H1 (cell line): ENCODE data around the gene TMEM115. TPM values are rescaled to one million over a fixed set of nuclear protein-coding genes. Genes with fewer than 3 reads are reported as not detected.

Source experiments
- CTCF ChIA-PET: fragments of 300-600 bp; sonication (Branson Sonifier 250); formaldehyde crosslinking; loops from one replicate; lab custom pipeline; 2021; ENCODE audit not compliant: partially characterized antibody; lab: Charles Lee
- POLR2A ChIA-PET: fragments of 300-600 bp; sonication (Branson Sonifier 250); formaldehyde crosslinking; loops from one replicate; lab custom pipeline; 2021; ENCODE audit warnings: inconsistent platforms; ENCODE audit not compliant: partially characterized antibody; lab: Charles Lee
- DNase-seq, 2 experiments: peaks; one replicate each; pipeline versions ENCODE4 v3.0.0 to v3.0.0-alpha.2; 2010 to 2022; ENCODE audit warnings: low spot score in 2 of 2, low read depth in 1 of 2, mixed read lengths in 1 of 2
- FAIRE-seq: peaks from 2 replicates; lab custom pipeline; 2011; peaks lifted over from hg19 to GRCh38; lab: Jason Lieb, UNC
- H2AFZ ChIP-seq: 2 replicates; pipeline ENCODE4 v1.8.1; 2012; ENCODE audit warnings: low read length, inconsistent platforms
- H2AK5ac ChIP-seq: 2 replicates; pipeline ENCODE4 v1.6.1; 2013; ENCODE audit warnings: low read depth, low read length
- H2BK120ac ChIP-seq: replicated peaks from 2 replicates; pipeline ENCODE3; 2013; ENCODE audit warnings: low read depth, low read length, inconsistent platforms
- H2BK12ac ChIP-seq: 2 replicates; pipeline ENCODE4 v1.6.1; 2013; ENCODE audit warnings: low read depth, low read length
- H2BK15ac ChIP-seq: 2 replicates; pipeline ENCODE4 v1.6.1; 2013; ENCODE audit warnings: low read length
- H2BK20ac ChIP-seq: 2 replicates; pipeline ENCODE4 v1.6.1; 2013; ENCODE audit warnings: low read length
- H2BK5ac ChIP-seq: 2 replicates; pipeline ENCODE4 v1.6.1; 2013; ENCODE audit warnings: low read depth, low read length
- H3K14ac ChIP-seq: 2 replicates; pipeline ENCODE4 v1.6.1; 2013; ENCODE audit warnings: inconsistent platforms; ENCODE audit not compliant: insufficient read length
- H3K18ac ChIP-seq: 2 replicates; pipeline ENCODE4 v1.6.1; 2013; ENCODE audit warnings: low read length; ENCODE audit errors: extremely low read depth
- H3K23ac ChIP-seq: 2 replicates; pipeline ENCODE4 v1.6.1; 2013; ENCODE audit warnings: inconsistent platforms; ENCODE audit not compliant: insufficient read length
- H3K23me2 ChIP-seq: 2 replicates; pipeline ENCODE4 v1.6.1; 2013; ENCODE audit warnings: low read depth, low read length
- H3K27ac ChIP-seq: 2 replicates; pipeline ENCODE4 v1.6.1; 2011; ENCODE audit warnings: low read depth, low read length, inconsistent platforms
- H3K27me3 ChIP-seq, 4 experiments: replicated peaks in 1 of 4; 1 replicate in 1 of 4; 2 replicates in 3 of 4; pipeline versions ENCODE4 v1.6.1 to v1.8.1; 2011 to 2013; ENCODE audit warnings: low read length in 3 of 4, mild to moderate bottlenecking in 3 of 4, inconsistent platforms in 2 of 4, mixed read lengths in 2 of 4, moderate library complexity in 1 of 4; ENCODE audit not compliant: control insufficient read depth in 3 of 4, insufficient read depth in 3 of 4; ENCODE audit errors: extremely low read depth in 1 of 4
- H3K36me3 ChIP-seq, 4 experiments: 2 replicates each; pipeline versions ENCODE4 v1.6.1 to v1.8.1; 2011 to 2013; ENCODE audit warnings: mild to moderate bottlenecking in 4 of 4, low read length in 3 of 4, moderate library complexity in 2 of 4, control low read depth in 1 of 4, inconsistent platforms in 1 of 4; ENCODE audit not compliant: insufficient read depth in 4 of 4, control insufficient read depth in 2 of 4
- H3K4ac ChIP-seq: replicated peaks from 2 replicates; pipeline ENCODE3; 2013; ENCODE audit warnings: low read length, low read depth, mixed read lengths, inconsistent platforms; ENCODE audit not compliant: insufficient read length
- H3K4me1 ChIP-seq, 4 experiments: replicated peaks in 1 of 4; 1 replicate in 1 of 4; 2 replicates in 3 of 4; pipeline versions ENCODE4 v1.6.1 to v1.8.1; 2011 to 2013; ENCODE audit warnings: low read length in 3 of 4, inconsistent platforms in 2 of 4, mixed read lengths in 1 of 4; ENCODE audit not compliant: insufficient read depth in 4 of 4, control insufficient read depth in 3 of 4
- H3K4me2 ChIP-seq, 2 experiments: 2 replicates each; pipeline versions ENCODE4 v1.6.1 to v1.8.1; 2011 to 2013; ENCODE audit warnings: low read depth in 2 of 2, low read length in 2 of 2, control low read depth in 1 of 2, inconsistent platforms in 1 of 2, mild to moderate bottlenecking in 1 of 2; ENCODE audit not compliant: insufficient read depth in 1 of 2
- H3K4me3 ChIP-seq, 4 experiments: fragments of 200-600, 300-600 bp in 1 of 4; sonication (generic), shearing (Covaris generic), sonication (Bioruptor Twin) in 1 of 4; 2 replicates each; pipeline versions ENCODE4 v1.5.1 to v1.8.1; 2011 to 2016; ENCODE audit warnings: low read length in 4 of 4, low read depth in 3 of 4, control low read depth in 2 of 4, inconsistent platforms in 2 of 4, mild to moderate bottlenecking in 2 of 4, mixed read lengths in 1 of 4, moderate library complexity in 1 of 4; ENCODE audit not compliant: insufficient read depth in 2 of 4; ENCODE audit errors: extremely low read depth in 1 of 4
- H3K56ac ChIP-seq: replicated peaks from 2 replicates; pipeline ENCODE3; 2013; ENCODE audit warnings: low read depth, mild to moderate bottlenecking, mixed read lengths, low read length, inconsistent platforms; ENCODE audit not compliant: insufficient read length
- H3K79me1 ChIP-seq: 2 replicates; pipeline ENCODE4 v1.6.1; 2013; ENCODE audit warnings: low read depth, low read length, control low read depth
- H3K79me2 ChIP-seq, 2 experiments: 2 replicates each; pipeline versions ENCODE4 v1.6.1 to v1.8.1; 2012 to 2013; ENCODE audit warnings: low read length in 2 of 2, mild to moderate bottlenecking in 2 of 2, inconsistent platforms in 1 of 2; ENCODE audit not compliant: insufficient read depth in 2 of 2, control insufficient read depth in 1 of 2
- H3K9ac ChIP-seq, 4 experiments: replicated peaks in 1 of 4; 1 replicate in 1 of 4; 2 replicates in 3 of 4; pipeline versions ENCODE4 v1.6.1 to v1.8.1; 2011 to 2013; ENCODE audit warnings: low read depth in 3 of 4, low read length in 3 of 4, control low read depth in 2 of 4, mild to moderate bottlenecking in 2 of 4, moderate library complexity in 2 of 4, inconsistent platforms in 1 of 4; ENCODE audit errors: extremely low read depth in 1 of 4
- H3K9me3 ChIP-seq, 2 experiments: 2 replicates each; pipeline versions ENCODE4 v1.6.1 to v1.8.1; 2012 to 2013; ENCODE audit warnings: mild to moderate bottlenecking in 2 of 2, moderate library complexity in 2 of 2, control low read depth in 1 of 2, inconsistent platforms in 1 of 2, low read depth in 1 of 2, low read length in 1 of 2, mixed read lengths in 1 of 2; ENCODE audit not compliant: insufficient read depth in 2 of 2
- H4K20me1 ChIP-seq, 2 experiments: replicated peaks in 1 of 2; 2 replicates each; pipeline versions ENCODE3 to v1.8.1; 2011 to 2013; ENCODE audit warnings: inconsistent platforms in 2 of 2, low read length in 2 of 2, mild to moderate bottlenecking in 1 of 2; ENCODE audit not compliant: insufficient read depth in 2 of 2, control insufficient read depth in 1 of 2
- H4K5ac ChIP-seq: 2 replicates; pipeline ENCODE4 v1.6.1; 2013; ENCODE audit warnings: low read length, low read depth, mixed read lengths, inconsistent platforms; ENCODE audit not compliant: insufficient read length
- H4K8ac ChIP-seq: 2 replicates; pipeline ENCODE4 v1.8.0; 2013; ENCODE audit warnings: mild to moderate bottlenecking, moderate library complexity, low read length, inconsistent platforms; ENCODE audit not compliant: insufficient read depth; ENCODE audit errors: extremely low read depth
- H4K91ac ChIP-seq: replicated peaks from 2 replicates; pipeline ENCODE3; 2013; ENCODE audit warnings: low read length, mixed read lengths, inconsistent platforms; ENCODE audit not compliant: insufficient read length
- GABPA ChIP-seq: IDR thresholded peaks from 2 replicates; pipeline ENCODE4 v1.6.1; 2011; ENCODE audit warnings: mild to moderate bottlenecking, low read length, moderate library complexity, borderline replicate concordance; ENCODE audit not compliant: insufficient read depth
- HDAC2 ChIP-seq, 2 experiments: fragments of 300-600 bp in 1 of 2; sonication (generic) in 1 of 2; IDR thresholded peaks; 2 replicates each; pipeline ENCODE4 v1.6.1; 2011 to 2012; ENCODE audit warnings: low read depth in 2 of 2, low read length in 2 of 2, mild to moderate bottlenecking in 2 of 2, moderate library complexity in 2 of 2, borderline replicate concordance in 1 of 2, inconsistent platforms in 1 of 2
- KDM1A ChIP-seq: fragments of 200-600, 300-600 bp; sonication (generic); IDR thresholded peaks from 2 replicates; pipeline ENCODE4 v1.7.1; 2016; ENCODE audit warnings: mild to moderate bottlenecking, low read length, borderline replicate concordance
- KDM5A ChIP-seq: fragments of 200-600 bp; IDR thresholded peaks from 2 replicates; pipeline ENCODE4 v1.7.1; 2012; ENCODE audit warnings: mild to moderate bottlenecking, low read length, inconsistent platforms, mixed read lengths
- SUZ12 ChIP-seq: fragments of 200-600 bp; sonication (generic); IDR thresholded peaks from 2 replicates; pipeline ENCODE4 v1.6.1; 2012; ENCODE audit warnings: mild to moderate bottlenecking, inconsistent platforms, low read length, moderate library complexity, mixed read lengths
- TEAD4 ChIP-seq: IDR thresholded peaks from 2 replicates; pipeline ENCODE4 v1.6.1; 2012; ENCODE audit warnings: low read depth, low read length, inconsistent platforms, mixed read lengths
- WGBS, 2 experiments: shearing (Covaris generic) in 1 of 2; methylation state at CpG; one replicate each; pipeline versions ENCODE4 v1.1.6 to v1.1.7; 2013 to 2015; ENCODE audit warnings: low lambda C conversion rate in 2 of 2, mixed read lengths in 2 of 2, inconsistent platforms in 1 of 2, low coverage in 1 of 2, missing lambda C conversion rate in 1 of 2; ENCODE audit not compliant: insufficient replicate concordance in 2 of 2, insufficient coverage in 1 of 2, insufficient read length in 1 of 2; ENCODE audit errors: extremely low coverage in 1 of 2, missing lambda C conversion rate in 1 of 2; 5-methylcytosine and 5-hydroxymethylcytosine counted together
- polyA plus RNA-seq, 7 experiments: library from polyadenylated mRNA; depleted of rRNA in 3 of 7; stranded (reverse) in 5 of 7; unstranded in 2 of 7; fragments of >200 nt in 5 of 7; fragments of 200-250 nt in 2 of 7; gene quantifications; 1 replicate in 5 of 7; 2 replicates in 1 of 7; 4 replicates in 1 of 7; pipeline versions ENCODE4 v1.2.1 to v1.2.3, GENCODE V29; 2011 to 2013; ENCODE audit warnings: missing spikeins in 2 of 7, mixed read lengths in 2 of 7
- total RNA-seq: library from RNA; stranded (reverse); fragmentation: NEBNext Ultra II Directional; extraction: Animal tissue kit (Norgen Biotek cat#: 25700); gene quantifications from 2 replicates; pipeline ENCODE4 v1.2.1, GENCODE V29; 2021
- TF ChIP-seq, protein P1 (sequence below): IDR thresholded peaks from 2 replicates; pipeline ENCODE4 v1.6.1; 2012; ENCODE audit warnings: low read length, inconsistent platforms

Gene TMEM115
- total and polyA plus RNA-seq, 2 of the 8 experiments (the other 6 are each of a cell fraction or from before 2014, with no cell fraction given), result 25.4 to 32.4 TPM

DNA sequence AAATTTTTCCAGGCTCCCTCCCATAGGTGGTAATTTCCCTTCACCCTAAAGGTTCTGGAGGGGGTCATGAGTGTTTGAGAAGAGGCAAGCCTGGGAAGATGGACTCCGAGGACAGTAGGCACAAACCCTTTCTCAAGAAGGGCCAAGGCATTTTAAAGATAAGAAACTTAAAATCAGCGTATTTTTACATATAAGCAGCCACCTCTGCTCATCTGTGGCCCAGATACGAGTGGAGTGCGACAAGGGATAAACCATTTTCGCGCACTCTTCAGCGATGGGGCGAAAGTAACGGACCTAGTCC lies 19.2 kb downstream of the TMEM115 start:
- Histone ChIP-seq H3K36me3 (no peaks in the 10 kb centered on the region), H3K79me1 (peaks cover 3% of the 10 kb centered on the region; the same call in 1 of the 2 replicates), H3K4me1 (peaks cover 0 to 21% (median 15%) of the 10 kb centered on the region in 4 experiments; a peak in 5 of 7 replicates), H3K4ac (no peak overlapping the region), H2BK15ac (no peak overlapping the region), H3K4me2 (peak overlapping the region; percentile 65 to 87), H2AK5ac (no peak overlapping the region), H2AFZ (no peak overlapping the region), H2BK20ac (no peak overlapping the region), H3K27me3 (peaks cover 23 to 62% (median 48%) of the 10 kb centered on the region in 4 experiments), H2BK120ac (no peak overlapping the region), H3K9ac (no peak overlapping the region), H3K27ac (no peak overlapping the region), H3K14ac (no peak overlapping the region), H3K23me2 (peaks cover 18% of the 10 kb centered on the region), H4K91ac (no peak overlapping the region), H3K9me3 (no peaks in the 10 kb centered on the region), H3K56ac (no peak overlapping the region), H3K18ac (peak overlapping the region; percentile 75; the same call in 1 of the 2 replicates), H4K8ac (peak overlapping the region; percentile 57; the same call in 1 of the 2 replicates), H3K4me3 (peak overlapping the region; percentile 33 to 63 (median 46)), H4K5ac (no peak overlapping the region), H2BK12ac (peak overlapping the region; percentile 46; the same call in 1 of the 2 replicates), H3K79me2 (peaks cover 0 to 17% of the 10 kb centered on the region in 2 experiments; a peak in 2 of 4 replicates), H3K23ac (no peak overlapping the region), H4K20me1 (peaks cover 0 to 9% of the 10 kb centered on the region in 2 experiments), H2BK5ac (no peak overlapping the region)
- ChIA-PET CTCF (interaction anchor here (0.9 to 1.2 kb wide), 3 partner anchors 17 to 273 kb away, joined by 3 to 4 read pairs (median 3); no protein-coding TSS in a partner anchor), POLR2A (interaction anchor here (0.5 to 3.3 kb wide), 6 partner anchors 10 to 33 kb away, joined by 3 to 17 read pairs (median 4); partner anchors contain the start of genes CYB561D2, HYAL2, NPRL2 and TUSC2)
- 30% methylated on average over 9 of the region's 9 CpGs; no CpG with 5 or more reads in 1 of the 2 experiments for WGBS, 2 experiments
- no peak for FAIRE-seq
- no peak for DNase-seq
- TF ChIP-seq TEAD4, result no peak
- no peak for TF ChIP-seq SUZ12
- no peak for TF ChIP-seq HDAC2 (IDR thresholded peaks at IDR 0.05; ENCODE audit: borderline replicate concordance in 1 of 2, low read depth in 2 of 2, low read length in 2 of 2)
- no peak for TF ChIP-seq KDM1A
- no peak for TF ChIP-seq KDM5A
- no peak for TF ChIP-seq GABPA
- TF ChIP-seq, protein P1, sequence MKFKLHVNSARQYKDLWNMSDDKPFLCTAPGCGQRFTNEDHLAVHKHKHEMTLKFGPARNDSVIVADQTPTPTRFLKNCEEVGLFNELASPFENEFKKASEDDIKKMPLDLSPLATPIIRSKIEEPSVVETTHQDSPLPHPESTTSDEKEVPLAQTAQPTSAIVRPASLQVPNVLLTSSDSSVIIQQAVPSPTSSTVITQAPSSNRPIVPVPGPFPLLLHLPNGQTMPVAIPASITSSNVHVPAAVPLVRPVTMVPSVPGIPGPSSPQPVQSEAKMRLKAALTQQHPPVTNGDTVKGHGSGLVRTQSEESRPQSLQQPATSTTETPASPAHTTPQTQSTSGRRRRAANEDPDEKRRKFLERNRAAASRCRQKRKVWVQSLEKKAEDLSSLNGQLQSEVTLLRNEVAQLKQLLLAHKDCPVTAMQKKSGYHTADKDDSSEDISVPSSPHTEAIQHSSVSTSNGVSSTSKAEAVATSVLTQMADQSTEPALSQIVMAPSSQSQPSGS, result no peak
